ENCODE results near the gene SMARCAL1.

The SMARCAL1 gene

DNA sequence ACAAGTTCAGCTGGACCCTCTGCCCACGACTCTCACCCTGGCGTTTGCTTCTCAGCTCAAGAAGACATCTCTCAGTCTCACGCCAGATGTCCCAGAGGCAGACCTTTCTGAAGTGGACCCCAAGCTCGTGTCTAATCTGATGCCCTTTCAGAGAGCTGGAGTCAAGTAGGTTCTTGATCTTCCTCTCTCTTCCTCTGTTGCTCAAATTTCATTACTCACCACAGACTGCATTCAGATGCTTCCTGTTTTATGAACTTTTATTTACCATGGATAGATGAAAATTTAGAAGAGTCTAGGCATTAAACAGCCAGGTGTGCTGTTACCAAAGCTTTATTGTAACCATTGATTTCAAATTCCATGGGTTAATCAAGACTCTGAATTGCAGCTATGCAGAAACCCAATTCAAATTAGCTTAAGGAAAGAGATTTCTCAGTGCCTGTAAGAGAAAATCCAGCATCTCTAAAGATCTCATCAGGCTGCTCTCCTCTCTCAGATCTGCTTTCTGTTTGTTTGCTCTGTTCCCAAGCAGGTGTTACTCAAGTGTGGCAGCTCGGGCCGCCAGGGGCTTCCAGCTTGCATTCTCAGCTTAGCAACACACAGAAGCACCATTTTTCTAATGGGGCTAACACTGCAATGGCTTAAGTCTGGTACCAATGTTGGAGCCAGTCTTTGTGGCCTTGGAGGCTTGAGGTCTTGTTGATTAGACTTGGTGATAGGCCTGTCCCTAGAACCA, 16.5 kb downstream of the SMARCAL1 start:
- Histone ChIP-seq H3K9me3 (ENCODE audit: low read depth, low read length) (no peaks in the 10 kb centered on the region), H3K4me3 (no peak overlapping the region), H3K36me3 (ENCODE audit: insufficient read depth, low read length) (peaks cover 46% of the 10 kb centered on the region), H3K9ac (ENCODE audit: insufficient read length) (no peak overlapping the region), H3K27ac (no peak overlapping the region)
- DNase-seq (ENCODE audit: low read depth, low spot score): no peak
- no peak for TF ChIP-seq EZH2 (IDR thresholded peaks at IDR 0.05)
- no peak for TF ChIP-seq POLR2AphosphoS5 (IDR thresholded peaks at IDR 0.05; ENCODE audit: borderline replicate concordance, low read depth, low read length)
- TF ChIP-seq FOXP2 (optimal IDR thresholded peaks at IDR 0.05; ENCODE audit: control extremely low read depth, extremely low read length, insufficient read depth): no peak

DNA sequence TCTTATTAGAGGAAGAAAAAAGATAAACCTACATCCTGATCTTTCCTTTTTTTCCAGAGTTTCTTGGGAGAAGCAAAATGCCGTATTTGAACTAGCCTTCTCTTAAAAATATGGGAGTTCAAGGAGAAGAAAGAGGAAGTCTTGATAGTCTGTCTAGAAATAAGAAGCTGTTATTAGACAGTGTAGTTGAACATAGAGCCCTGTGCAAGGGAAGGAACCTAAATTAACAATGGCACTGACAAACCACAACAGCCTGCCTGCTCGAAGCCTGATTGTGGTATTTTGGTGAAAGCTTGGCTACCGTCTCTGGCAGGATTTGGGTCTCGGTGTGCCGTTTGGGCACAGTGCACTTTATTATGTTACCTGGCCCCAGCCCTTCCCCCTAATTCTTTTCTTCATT, 17.1 kb downstream of the SMARCAL1 start:
- H3K9me3 ChIP-seq (ENCODE audit: low read depth, low read length): no peaks in the 10 kb centered on the region
- no peak overlapping the region for H3K27ac ChIP-seq
- no peak overlapping the region for H3K4me3 ChIP-seq
- DNase-seq (ENCODE audit: low read depth, low spot score): no peak
- H3K36me3 ChIP-seq (ENCODE audit: insufficient read depth, low read length): peaks cover 39% of the 10 kb centered on the region; the same call in 1 of the 2 replicates
- TF ChIP-seq POLR2AphosphoS5 (IDR thresholded peaks at IDR 0.05; ENCODE audit: borderline replicate concordance, low read depth, low read length): no peak
- TF ChIP-seq EZH2 (IDR thresholded peaks at IDR 0.05): no peak
- no peak for TF ChIP-seq FOXP2 (optimal IDR thresholded peaks at IDR 0.05; ENCODE audit: control extremely low read depth, extremely low read length, insufficient read depth)
- H3K9ac ChIP-seq (ENCODE audit: insufficient read length): no peak overlapping the region

DNA sequence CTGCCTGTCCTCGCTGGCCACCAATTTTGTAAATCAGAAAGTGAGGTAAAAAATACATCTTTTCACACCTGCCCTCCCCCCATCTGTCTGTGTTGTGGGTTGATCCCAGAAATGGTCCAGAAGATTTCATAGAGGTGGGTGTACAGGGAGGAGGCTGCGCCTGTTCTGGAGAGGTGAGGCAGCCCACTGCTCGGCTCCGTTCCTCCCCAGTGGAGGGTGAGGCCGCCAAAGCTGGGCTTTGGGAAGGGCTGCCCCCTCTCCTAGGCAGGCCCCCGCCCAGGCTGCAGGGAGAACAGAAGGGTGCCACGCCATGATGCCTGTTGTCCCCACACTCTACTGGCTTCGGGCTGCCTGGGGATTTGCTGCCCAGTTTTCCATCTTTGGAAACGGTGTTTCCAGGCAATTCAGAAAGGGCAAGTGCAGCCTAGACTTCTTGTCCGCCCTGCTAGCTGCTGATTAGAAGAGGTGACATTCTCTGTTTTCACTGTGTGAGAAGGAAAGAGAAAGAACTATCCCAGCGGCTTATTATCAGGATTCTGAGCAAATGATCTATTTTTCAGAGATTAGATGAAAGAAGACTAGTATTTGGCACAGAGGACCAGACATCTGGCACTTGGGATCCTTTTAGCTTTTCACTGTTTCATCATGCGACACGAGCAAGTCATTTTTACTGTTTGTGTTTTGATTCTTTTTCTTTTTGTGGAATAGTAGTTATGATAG, 18.7 kb downstream of the SMARCAL1 start:
- DNase-seq (ENCODE audit: low read depth, low spot score): no peak
- TF ChIP-seq EZH2 (IDR thresholded peaks at IDR 0.05): no peak
- no peak overlapping the region for H3K9ac ChIP-seq (ENCODE audit: insufficient read length)
- H3K9me3 ChIP-seq (ENCODE audit: low read depth, low read length): no peaks in the 10 kb centered on the region
- peaks cover 27% of the 10 kb centered on the region; the same call in 1 of the 2 replicates for H3K36me3 ChIP-seq (ENCODE audit: insufficient read depth, low read length)
- no peak overlapping the region for H3K27ac ChIP-seq
- no peak overlapping the region for H3K4me3 ChIP-seq

DNA sequence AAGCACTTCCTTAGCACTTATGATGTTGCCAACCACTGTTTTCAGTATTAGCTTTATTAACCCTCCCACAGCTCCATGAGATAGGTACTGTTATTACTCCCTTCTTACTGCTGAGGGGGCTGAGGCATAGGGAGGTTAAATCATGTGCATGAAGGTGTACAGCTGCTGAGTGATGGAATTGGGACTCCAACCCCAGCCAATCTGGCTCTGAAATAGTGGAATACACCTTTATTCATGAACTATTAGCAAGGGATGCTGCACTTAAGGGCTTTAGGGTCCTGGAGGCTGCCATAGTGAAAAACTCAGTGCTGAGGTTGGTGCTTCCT, 19.2 kb downstream of the SMARCAL1 start:
- no peak for DNase-seq (ENCODE audit: low read depth, low spot score)
- Histone ChIP-seq H3K4me3 (no peak overlapping the region), H3K36me3 (ENCODE audit: insufficient read depth, low read length) (peaks cover 27% of the 10 kb centered on the region; the same call in 1 of the 2 replicates), H3K9ac (ENCODE audit: insufficient read length) (no peak overlapping the region), H3K9me3 (ENCODE audit: low read depth, low read length) (no peaks in the 10 kb centered on the region), H3K27ac (no peak overlapping the region)
- TF ChIP-seq FOXP2 (optimal IDR thresholded peaks at IDR 0.05; ENCODE audit: control extremely low read depth, extremely low read length, insufficient read depth) (no peak), EZH2 (IDR thresholded peaks at IDR 0.05) (no peak), POLR2AphosphoS5 (IDR thresholded peaks at IDR 0.05; ENCODE audit: borderline replicate concordance, low read depth, low read length) (no peak)

DNA sequence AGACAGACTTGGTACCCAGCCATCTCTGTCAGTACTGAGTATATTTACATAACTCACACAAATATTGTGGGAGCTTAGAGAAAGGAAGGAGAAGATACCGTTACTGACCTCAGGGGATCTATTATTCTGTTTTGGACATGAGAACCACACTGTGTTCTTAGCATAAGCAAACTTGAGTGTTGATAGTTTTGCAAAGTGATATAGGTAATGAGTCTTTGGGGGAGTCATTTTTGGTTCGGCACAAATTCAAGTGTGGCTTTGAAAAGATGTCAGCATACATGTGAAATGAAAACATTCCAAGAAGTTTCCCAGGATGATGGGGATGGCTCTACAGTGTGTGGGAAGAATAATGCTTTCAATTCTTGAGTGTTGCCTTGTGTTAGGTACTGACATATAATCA, 24.1 kb downstream of the SMARCAL1 start:
- H3K9me3 ChIP-seq (ENCODE audit: low read depth, low read length): no peaks in the 10 kb centered on the region
- no peak for DNase-seq (ENCODE audit: low read depth, low spot score)
- H3K9ac ChIP-seq (ENCODE audit: insufficient read length): no peak overlapping the region
- TF ChIP-seq EZH2 (IDR thresholded peaks at IDR 0.05) (no peak), POLR2AphosphoS5 (IDR thresholded peaks at IDR 0.05; ENCODE audit: borderline replicate concordance, low read depth, low read length) (no peak), FOXP2 (optimal IDR thresholded peaks at IDR 0.05; ENCODE audit: control extremely low read depth, extremely low read length, insufficient read depth) (no peak)
- no peak overlapping the region for H3K27ac ChIP-seq
- no peak overlapping the region for H3K4me3 ChIP-seq
- peaks cover 28% of the 10 kb centered on the region; the same call in 1 of the 2 replicates for H3K36me3 ChIP-seq (ENCODE audit: insufficient read depth, low read length)

DNA sequence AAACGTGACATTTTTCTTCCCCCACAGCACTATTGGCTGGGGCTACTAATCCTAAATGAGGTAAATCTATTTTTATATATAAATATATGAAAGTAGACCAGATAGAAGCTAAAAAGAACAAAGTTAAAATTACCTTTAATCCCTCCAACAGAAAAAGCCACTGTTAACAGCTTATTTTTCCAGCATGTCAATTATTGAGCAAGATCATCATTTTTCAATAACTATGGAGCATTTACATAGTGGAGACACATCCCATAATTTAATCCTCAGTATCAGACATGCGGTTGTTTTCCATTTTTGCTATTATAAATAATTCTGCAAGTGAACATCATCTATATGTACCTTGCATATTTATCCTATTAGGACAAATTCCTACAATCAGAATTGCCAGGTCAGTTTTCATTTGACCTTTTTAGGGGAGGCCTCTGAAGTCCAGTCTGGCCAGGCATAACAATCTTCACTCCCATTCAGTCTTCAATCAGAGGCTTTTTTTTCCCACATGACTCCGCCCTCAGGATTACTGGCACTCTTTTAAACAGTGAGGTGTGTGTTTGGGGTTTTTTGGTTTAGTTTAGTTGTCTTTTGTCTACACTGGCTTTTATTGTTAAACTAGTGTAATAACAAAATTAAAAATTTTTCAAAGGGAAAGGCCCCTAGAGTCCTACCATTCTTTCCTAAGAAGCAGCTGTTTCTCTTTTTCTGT, 29.2 kb downstream of the SMARCAL1 start:
- H3K9me3 ChIP-seq (ENCODE audit: low read depth, low read length): no peaks in the 10 kb centered on the region
- TF ChIP-seq FOXP2 (optimal IDR thresholded peaks at IDR 0.05; ENCODE audit: control extremely low read depth, extremely low read length, insufficient read depth) (no peak), EZH2 (IDR thresholded peaks at IDR 0.05) (no peak), POLR2AphosphoS5 (IDR thresholded peaks at IDR 0.05; ENCODE audit: borderline replicate concordance, low read depth, low read length) (no peak)
- H3K27ac ChIP-seq: no peak overlapping the region
- H3K36me3 ChIP-seq (ENCODE audit: insufficient read depth, low read length): peaks cover 19% of the 10 kb centered on the region; the same call in 1 of the 2 replicates
- DNase-seq (ENCODE audit: low read depth, low spot score): no peak
- H3K4me3 ChIP-seq: no peak overlapping the region
- H3K9ac ChIP-seq (ENCODE audit: insufficient read length): no peak overlapping the region

DNA sequence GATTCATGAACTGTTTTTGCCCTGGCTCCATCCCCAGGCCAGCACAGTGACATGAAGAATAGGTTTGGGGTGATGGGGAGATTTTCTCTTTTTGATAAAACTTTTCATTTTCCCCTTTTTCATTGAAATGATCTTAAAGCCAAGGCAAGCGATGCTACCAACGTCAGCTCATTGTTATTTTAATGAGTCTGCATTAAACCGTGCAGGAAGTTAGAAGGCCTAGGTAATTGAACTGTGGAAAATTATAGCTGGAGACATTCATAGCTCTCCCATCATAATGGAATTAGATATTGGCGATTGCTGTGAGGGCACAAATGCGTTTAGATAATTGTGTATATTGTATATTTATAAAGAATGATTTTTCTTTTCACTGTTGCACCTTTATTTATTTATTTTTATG, 33.2 kb downstream of the SMARCAL1 start:
- no peak overlapping the region for H3K9ac ChIP-seq (ENCODE audit: insufficient read length)
- H3K27ac ChIP-seq: no peak overlapping the region
- no peak for DNase-seq (ENCODE audit: low read depth, low spot score)
- no peak overlapping the region for H3K4me3 ChIP-seq
- no peak for TF ChIP-seq FOXP2 (optimal IDR thresholded peaks at IDR 0.05; ENCODE audit: control extremely low read depth, extremely low read length, insufficient read depth)
- no peak for TF ChIP-seq POLR2AphosphoS5 (IDR thresholded peaks at IDR 0.05; ENCODE audit: borderline replicate concordance, low read depth, low read length)
- no peak for TF ChIP-seq EZH2 (IDR thresholded peaks at IDR 0.05)
- peaks cover 4% of the 10 kb centered on the region; the same call in 1 of the 2 replicates for H3K9me3 ChIP-seq (ENCODE audit: low read depth, low read length)
- peaks cover 43% of the 10 kb centered on the region for H3K36me3 ChIP-seq (ENCODE audit: insufficient read depth, low read length)

DNA sequence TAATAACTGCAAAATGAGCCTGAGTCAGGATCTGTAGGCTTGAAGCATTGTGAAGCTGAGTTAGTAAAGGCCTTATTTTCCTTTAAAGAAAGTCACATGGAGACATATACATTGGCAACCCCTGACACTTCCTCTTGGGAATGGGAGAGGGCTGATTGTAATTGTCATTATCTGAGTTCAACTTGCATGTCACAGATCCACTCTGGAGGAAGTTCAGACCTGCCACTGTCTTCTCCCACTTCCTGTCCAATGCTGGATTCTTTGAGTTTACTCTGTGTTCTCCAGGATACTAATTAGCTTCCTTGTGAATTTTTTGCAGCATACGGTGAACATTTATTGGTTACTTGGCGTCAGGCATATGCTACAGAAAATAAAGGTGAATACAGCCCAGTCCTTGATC, 34.1 kb downstream of the SMARCAL1 start:
- no peak overlapping the region for H3K27ac ChIP-seq
- H3K36me3 ChIP-seq (ENCODE audit: insufficient read depth, low read length): peaks cover 50% of the 10 kb centered on the region
- H3K4me3 ChIP-seq: no peak overlapping the region
- TF ChIP-seq FOXP2 (optimal IDR thresholded peaks at IDR 0.05; ENCODE audit: control extremely low read depth, extremely low read length, insufficient read depth) (no peak), POLR2AphosphoS5 (IDR thresholded peaks at IDR 0.05; ENCODE audit: borderline replicate concordance, low read depth, low read length) (no peak), EZH2 (IDR thresholded peaks at IDR 0.05) (no peak)
- peaks cover 4% of the 10 kb centered on the region; the same call in 1 of the 2 replicates for H3K9me3 ChIP-seq (ENCODE audit: low read depth, low read length)
- no peak for DNase-seq (ENCODE audit: low read depth, low spot score)
- H3K9ac ChIP-seq (ENCODE audit: insufficient read length): no peak overlapping the region
